GM23338 (cell line): ENCODE measurements around the gene ARHGAP30. TPM values are rescaled to one million over a fixed set of nuclear protein-coding genes. Genes with fewer than 3 reads are reported as not detected.

ENCODE experiments used
- ATAC-seq: fragments of 200-7000 bp; cut with Tn5 transposase; 3 replicates; pipeline ENCODE4 v1.9.1; 2020
- DNase-seq: peaks from one replicate; pipeline ENCODE4 v3.0.0-alpha.2; 2015; ENCODE audit warnings: low spot score
- H2AFZ ChIP-seq: fragments of 200-600 bp; sonication (generic); 2 replicates; pipeline ENCODE4 v1.8.0; 2016; ENCODE audit warnings: antibody characterized with exemption, mild to moderate bottlenecking, moderate library complexity
- H3F3A ChIP-seq: fragments of 200-600 bp; sonication (generic); replicated peaks from 2 replicates; pipeline ENCODE4 v1.8.0; 2017; ENCODE audit warnings: antibody characterized with exemption, mixed run types, low read depth
- H3K27ac ChIP-seq: fragments of 200-600 bp; sonication (generic); 2 replicates; pipeline ENCODE4 v1.6.1; 2016; ENCODE audit warnings: low read depth
- H3K27me3 ChIP-seq: fragments of 200-600 bp; sonication (generic); 2 replicates; pipeline ENCODE4 v1.8.0; 2016; ENCODE audit warnings: mild to moderate bottlenecking, mixed run types, moderate library complexity; ENCODE audit not compliant: insufficient read depth
- H3K36me3 ChIP-seq: fragments of 200-600 bp; sonication (generic); 2 replicates; pipeline ENCODE4 v1.8.0; 2016; ENCODE audit warnings: mild to moderate bottlenecking; ENCODE audit not compliant: insufficient read depth
- H3K4me1 ChIP-seq: fragments of 200-600 bp; sonication (generic); 2 replicates; pipeline ENCODE4 v1.8.0; 2016; ENCODE audit warnings: mild to moderate bottlenecking, moderate library complexity; ENCODE audit not compliant: insufficient read depth
- H3K4me2 ChIP-seq: fragments of 200-600 bp; sonication (generic); 2 replicates; pipeline ENCODE4 v1.7.1; 2017; ENCODE audit warnings: mixed run types
- H3K4me3 ChIP-seq: fragments of 200-600 bp; sonication (generic); 2 replicates; pipeline ENCODE4 v1.6.1; 2016; ENCODE audit warnings: mixed run types
- H3K79me2 ChIP-seq: fragments of 200-600 bp; sonication (generic); replicated peaks from 2 replicates; pipeline ENCODE4 v1.8.0; 2017; ENCODE audit warnings: mild to moderate bottlenecking; ENCODE audit not compliant: insufficient read depth
- H3K9me2 ChIP-seq: fragments of 200-600 bp; sonication (generic); 2 replicates; pipeline ENCODE4 v1.8.0; 2017; ENCODE audit not compliant: insufficient read depth
- H4K20me1 ChIP-seq: fragments of 200-600 bp; sonication (generic); replicated peaks from 2 replicates; pipeline ENCODE4 v1.8.0; 2017; ENCODE audit warnings: mild to moderate bottlenecking; ENCODE audit not compliant: insufficient read depth
- H3K27ac Mint-ChIP-seq: 2 replicates; pipeline ENCODE4 v1.8.0; 2020; ENCODE audit warnings: inconsistent platforms, mild to moderate bottlenecking, moderate library complexity, mixed read lengths
- H3K27me3 Mint-ChIP-seq: 3 replicates; pipeline ENCODE4 v1.8.0; 2022; ENCODE audit warnings: low read depth, mild to moderate bottlenecking, moderate library complexity, mixed read lengths, inconsistent platforms; ENCODE audit not compliant: insufficient read depth, poor library complexity
- H3K36me3 Mint-ChIP-seq: 3 replicates; pipeline ENCODE4 v1.8.0; 2021; ENCODE audit warnings: low read depth, mild to moderate bottlenecking, inconsistent platforms, moderate library complexity, mixed read lengths
- H3K4me1 Mint-ChIP-seq: 3 replicates; pipeline ENCODE4 v1.8.0; 2020; ENCODE audit warnings: mild to moderate bottlenecking, inconsistent platforms, mixed read lengths
- H3K4me3 Mint-ChIP-seq: 3 replicates; pipeline ENCODE4 v1.8.0; 2021; ENCODE audit warnings: moderate library complexity, mild to moderate bottlenecking, inconsistent platforms, mixed read lengths
- H3K9me3 Mint-ChIP-seq: 3 replicates; pipeline ENCODE4 v1.8.0; 2020; ENCODE audit warnings: moderate library complexity, mild to moderate bottlenecking, inconsistent platforms, mixed read lengths
- CREB1 ChIP-seq: fragments of 250-450 bp; sonication (Bioruptor Pico); IDR thresholded peaks from 2 replicates; pipeline ENCODE4 v1.5.0; 2020; ENCODE audit warnings: low read depth, mild to moderate bottlenecking, moderate library complexity
- ETS1 ChIP-seq: IDR thresholded peaks from 2 replicates; pipeline ENCODE4 v1.6.1; 2016; ENCODE audit warnings: antibody characterized with exemption
- EZH2 ChIP-seq: fragments of 200-600 bp; sonication (generic); IDR thresholded peaks from one replicate; pipeline ENCODE4 v1.8.0; 2017; ENCODE audit warnings: antibody characterized with exemption, mild to moderate bottlenecking, low read depth; ENCODE audit not compliant: unreplicated experiment
- EZH2phosphoT487 ChIP-seq: fragments of 200-600 bp; sonication (generic); IDR thresholded peaks from one replicate; pipeline ENCODE4 v1.8.1; 2018; ENCODE audit warnings: antibody characterized with exemption; ENCODE audit not compliant: unreplicated experiment
- JUNB ChIP-seq: IDR thresholded peaks from one replicate; pipeline ENCODE4 v1.6.1; 2016; ENCODE audit warnings: antibody characterized with exemption; ENCODE audit not compliant: unreplicated experiment
- NANOG ChIP-seq: IDR thresholded peaks from 2 replicates; pipeline ENCODE4 v1.6.1; 2016; ENCODE audit warnings: antibody characterized with exemption, borderline replicate concordance
- POLR2AphosphoS5 ChIP-seq: IDR thresholded peaks from 2 replicates; pipeline ENCODE4 v1.6.1; 2016; ENCODE audit warnings: antibody characterized with exemption, low read depth
- STAT1 ChIP-seq: IDR thresholded peaks from one replicate; pipeline ENCODE4 v1.6.1; 2016; ENCODE audit warnings: antibody characterized with exemption; ENCODE audit not compliant: unreplicated experiment
- ZNF114 ChIP-seq: fragments of 250-450 bp; sonication (Bioruptor Pico); IDR thresholded peaks from 2 replicates; pipeline ENCODE4 v1.5.0; 2020; ENCODE audit warnings: mild to moderate bottlenecking, moderate library complexity
- ZNF331 ChIP-seq: fragments of 250-450 bp; sonication (Bioruptor Pico); IDR thresholded peaks from 2 replicates; pipeline ENCODE4 v1.5.0; 2020; ENCODE audit warnings: low read depth, mild to moderate bottlenecking, moderate library complexity
- polyA plus RNA-seq: library from polyadenylated mRNA; unstranded; fragments of >200 nt; fragmentation: Nextera tagmentation; extraction: Ambion mirVana; gene quantifications from 2 replicates; pipeline ENCODE4 v1.2.1, GENCODE V29; 2016
- total RNA-seq: library from RNA; depleted of rRNA; stranded (reverse); fragments of >200 nt; shearing (Covaris generic); gene quantifications from 2 replicates; pipeline ENCODE4 v1.2.3, GENCODE V29; 2014
- TF ChIP-seq, protein P1 (sequence below): IDR thresholded peaks from one replicate; pipeline ENCODE4 v1.6.1; 2018; ENCODE audit warnings: antibody characterized with exemption; ENCODE audit not compliant: unreplicated experiment
- TF ChIP-seq, protein P2 (sequence below), 2 experiments: fragments of 200-600 bp in 1 of 2; sonication (generic) in 1 of 2; conservative IDR thresholded peaks; 2 replicates each; pipeline versions ENCODE4 v1.5.1 to v1.6.1; 2016 to 2017; ENCODE audit warnings: antibody characterized with exemption in 2 of 2, low read depth in 2 of 2, mild to moderate bottlenecking in 2 of 2, moderate library complexity in 1 of 2

Gene ARHGAP30
- total and polyA plus RNA-seq, 2 experiments from 2014 or later: 0.45 TPM; not detected in 1

GRCh38 chr1:161013488-161014230, 56.0 kb downstream of the ARHGAP30 start:
- TF ChIP-seq CREB1 (CRISPR knock-in tag) (peak; percentile 7; the same call in 1 of the 2 replicates), NANOG (0 out of 2 replicates have a peak, but pooled peaks have one; percentile 26), STAT1 (no peak), JUNB (no peak)
- Histone ChIP-seq H4K20me1 (peaks cover 59% of the 10 kb centered on the region), H3K36me3 (no peaks in the 10 kb centered on the region; the same call in 1 of the 2 replicates), H3F3A (peaks cover 15% of the 10 kb centered on the region), H3K27ac (peak overlapping the region; percentile 96), H2AFZ (no peak overlapping the region), H3K4me1 (peaks cover 58% of the 10 kb centered on the region), H3K9me2 (no peaks in the 10 kb centered on the region), H3K27me3 (no peaks in the 10 kb centered on the region), H3K4me3 (peak overlapping the region; percentile 41), H3K79me2 (peaks cover 100% of the 10 kb centered on the region), H3K4me2 (peak overlapping the region; percentile 78)
- peaks cover 36% of the 10 kb centered on the region for H3K36me3 Mint-ChIP-seq
- H3K4me3 Mint-ChIP-seq: peak overlapping the region; percentile 56
- peak overlapping the region; percentile 96 for H3K27ac Mint-ChIP-seq
- no peaks in the 10 kb centered on the region for H3K9me3 Mint-ChIP-seq
- peak; percentile 85 for ATAC-seq
- peaks cover 51% of the 10 kb centered on the region for H3K4me1 Mint-ChIP-seq
- DNase-seq: peak; percentile 93
- no peaks in the 10 kb centered on the region for H3K27me3 Mint-ChIP-seq

DNA sequence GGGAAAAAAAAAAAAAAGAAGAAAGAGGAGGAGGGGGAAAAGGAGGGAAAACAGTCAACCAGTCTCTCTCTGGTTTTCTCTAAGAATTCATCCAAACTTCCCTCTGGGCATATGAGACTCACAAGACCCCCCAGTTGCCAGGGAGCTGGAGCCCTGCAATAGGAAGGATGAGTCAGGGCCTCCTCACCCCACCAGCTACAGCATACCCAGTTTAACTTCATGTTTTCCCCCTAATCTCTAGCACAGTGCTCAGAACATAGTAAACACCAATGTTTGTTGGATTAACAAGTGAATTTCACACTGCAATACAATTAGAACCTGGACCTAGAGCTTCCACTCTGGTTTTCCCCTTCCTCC, 56.6 kb downstream of the ARHGAP30 start:
- Histone ChIP-seq H3K36me3 (no peaks in the 10 kb centered on the region; the same call in 1 of the 2 replicates), H3K79me2 (peaks cover 100% of the 10 kb centered on the region), H3K27ac (peak overlapping the region; percentile 87), H3K4me3 (peak overlapping the region; percentile 41), H3F3A (peaks cover 13% of the 10 kb centered on the region), H4K20me1 (peaks cover 59% of the 10 kb centered on the region), H3K4me2 (peak overlapping the region; percentile 78), H3K4me1 (peaks cover 56% of the 10 kb centered on the region), H3K9me2 (no peaks in the 10 kb centered on the region), H2AFZ (no peak overlapping the region), H3K27me3 (no peaks in the 10 kb centered on the region)
- H3K9me3 Mint-ChIP-seq: no peaks in the 10 kb centered on the region
- peak overlapping the region; percentile 56 for H3K4me3 Mint-ChIP-seq
- H3K27me3 Mint-ChIP-seq: no peaks in the 10 kb centered on the region
- H3K4me1 Mint-ChIP-seq: peaks cover 45% of the 10 kb centered on the region
- no peak for DNase-seq
- peak overlapping the region; percentile 96 for H3K27ac Mint-ChIP-seq
- peaks cover 36% of the 10 kb centered on the region for H3K36me3 Mint-ChIP-seq
- ATAC-seq: no peak
- TF ChIP-seq, protein P1, sequence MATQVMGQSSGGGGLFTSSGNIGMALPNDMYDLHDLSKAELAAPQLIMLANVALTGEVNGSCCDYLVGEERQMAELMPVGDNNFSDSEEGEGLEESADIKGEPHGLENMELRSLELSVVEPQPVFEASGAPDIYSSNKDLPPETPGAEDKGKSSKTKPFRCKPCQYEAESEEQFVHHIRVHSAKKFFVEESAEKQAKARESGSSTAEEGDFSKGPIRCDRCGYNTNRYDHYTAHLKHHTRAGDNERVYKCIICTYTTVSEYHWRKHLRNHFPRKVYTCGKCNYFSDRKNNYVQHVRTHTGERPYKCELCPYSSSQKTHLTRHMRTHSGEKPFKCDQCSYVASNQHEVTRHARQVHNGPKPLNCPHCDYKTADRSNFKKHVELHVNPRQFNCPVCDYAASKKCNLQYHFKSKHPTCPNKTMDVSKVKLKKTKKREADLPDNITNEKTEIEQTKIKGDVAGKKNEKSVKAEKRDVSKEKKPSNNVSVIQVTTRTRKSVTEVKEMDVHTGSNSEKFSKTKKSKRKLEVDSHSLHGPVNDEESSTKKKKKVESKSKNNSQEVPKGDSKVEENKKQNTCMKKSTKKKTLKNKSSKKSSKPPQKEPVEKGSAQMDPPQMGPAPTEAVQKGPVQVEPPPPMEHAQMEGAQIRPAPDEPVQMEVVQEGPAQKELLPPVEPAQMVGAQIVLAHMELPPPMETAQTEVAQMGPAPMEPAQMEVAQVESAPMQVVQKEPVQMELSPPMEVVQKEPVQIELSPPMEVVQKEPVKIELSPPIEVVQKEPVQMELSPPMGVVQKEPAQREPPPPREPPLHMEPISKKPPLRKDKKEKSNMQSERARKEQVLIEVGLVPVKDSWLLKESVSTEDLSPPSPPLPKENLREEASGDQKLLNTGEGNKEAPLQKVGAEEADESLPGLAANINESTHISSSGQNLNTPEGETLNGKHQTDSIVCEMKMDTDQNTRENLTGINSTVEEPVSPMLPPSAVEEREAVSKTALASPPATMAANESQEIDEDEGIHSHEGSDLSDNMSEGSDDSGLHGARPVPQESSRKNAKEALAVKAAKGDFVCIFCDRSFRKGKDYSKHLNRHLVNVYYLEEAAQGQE: no peak
- no peak for TF ChIP-seq CREB1 (CRISPR knock-in tag)
- no peak for TF ChIP-seq JUNB
- TF ChIP-seq EZH2: no peak
- no peak for TF ChIP-seq ETS1
- TF ChIP-seq NANOG: no peak
- no peak for TF ChIP-seq ZNF114 (CRISPR knock-in tag)
- TF ChIP-seq STAT1: no peak
- no peak for TF ChIP-seq EZH2phosphoT487
- no peak for TF ChIP-seq POLR2AphosphoS5
- TF ChIP-seq ZNF331 (CRISPR knock-in tag): no peak
- TF ChIP-seq, protein P2, sequence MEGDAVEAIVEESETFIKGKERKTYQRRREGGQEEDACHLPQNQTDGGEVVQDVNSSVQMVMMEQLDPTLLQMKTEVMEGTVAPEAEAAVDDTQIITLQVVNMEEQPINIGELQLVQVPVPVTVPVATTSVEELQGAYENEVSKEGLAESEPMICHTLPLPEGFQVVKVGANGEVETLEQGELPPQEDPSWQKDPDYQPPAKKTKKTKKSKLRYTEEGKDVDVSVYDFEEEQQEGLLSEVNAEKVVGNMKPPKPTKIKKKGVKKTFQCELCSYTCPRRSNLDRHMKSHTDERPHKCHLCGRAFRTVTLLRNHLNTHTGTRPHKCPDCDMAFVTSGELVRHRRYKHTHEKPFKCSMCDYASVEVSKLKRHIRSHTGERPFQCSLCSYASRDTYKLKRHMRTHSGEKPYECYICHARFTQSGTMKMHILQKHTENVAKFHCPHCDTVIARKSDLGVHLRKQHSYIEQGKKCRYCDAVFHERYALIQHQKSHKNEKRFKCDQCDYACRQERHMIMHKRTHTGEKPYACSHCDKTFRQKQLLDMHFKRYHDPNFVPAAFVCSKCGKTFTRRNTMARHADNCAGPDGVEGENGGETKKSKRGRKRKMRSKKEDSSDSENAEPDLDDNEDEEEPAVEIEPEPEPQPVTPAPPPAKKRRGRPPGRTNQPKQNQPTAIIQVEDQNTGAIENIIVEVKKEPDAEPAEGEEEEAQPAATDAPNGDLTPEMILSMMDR (conservative IDR thresholded peaks at IDR 0.05; ENCODE audit: low read depth in 2 of 2): no peak
